ENCODE data around the gene SLC15A2.

Gene SLC15A2

DNA sequence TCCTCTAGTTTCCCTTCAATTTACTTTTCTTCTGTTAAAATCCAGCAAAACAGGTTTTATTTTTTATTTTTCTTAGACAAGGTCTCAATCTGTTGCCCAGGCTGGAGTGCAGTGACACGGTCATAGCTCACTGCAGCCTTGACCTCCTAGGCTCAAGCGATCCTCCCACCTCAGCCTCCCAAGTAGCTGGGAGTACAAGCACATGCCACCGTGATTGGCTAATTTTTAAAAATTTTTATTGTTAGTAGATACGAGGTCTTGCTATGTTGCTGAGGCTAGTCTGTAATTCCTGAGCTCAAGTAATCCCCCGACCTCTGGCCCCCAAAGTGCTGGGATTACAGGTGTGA, 86.2 kb downstream of the SLC15A2 start:
- H3K4me3 Mint-ChIP-seq = no peak overlapping the region
- H3K27ac Mint-ChIP-seq = no peak overlapping the region
- CTCF ChIA-PET = interaction anchor here (1.0 kb wide), 1 partner anchor 15 kb away, joined by 3 read pairs; no protein-coding TSS in a partner anchor
- peaks cover 14% of the 10 kb centered on the region for H3K27me3 Mint-ChIP-seq
- DNase-seq = no peak
- peaks cover 17% of the 10 kb centered on the region for H3K9me3 Mint-ChIP-seq
- peaks cover 8% of the 10 kb centered on the region for H3K4me1 Mint-ChIP-seq
- peaks cover 9% of the 10 kb centered on the region for H3K36me3 Mint-ChIP-seq

DNA sequence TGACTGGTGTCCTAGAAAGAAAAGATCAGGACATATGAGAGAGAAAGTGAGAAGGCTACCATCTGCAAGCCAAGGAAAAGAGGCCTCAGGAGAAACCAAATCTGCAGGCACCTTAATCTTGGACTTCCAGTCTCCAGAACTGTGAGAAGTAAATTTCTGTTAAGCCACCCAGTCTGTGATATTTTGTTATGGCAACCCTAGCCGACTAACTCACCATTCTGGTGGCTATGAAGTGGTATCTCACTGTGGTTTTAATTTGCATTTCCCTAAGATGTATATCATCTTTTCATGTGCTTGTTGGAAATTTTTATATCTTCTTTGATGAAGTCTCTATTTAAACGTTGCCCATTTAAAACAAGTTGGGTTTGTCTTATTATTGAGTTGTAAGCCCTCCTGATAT, 87.3 kb downstream of the SLC15A2 start:
- Mint-ChIP-seq H3K9me3 (peaks cover 17% of the 10 kb centered on the region), H3K27me3 (peaks cover 19% of the 10 kb centered on the region), H3K4me1 (peaks cover 8% of the 10 kb centered on the region), H3K36me3 (peaks cover 9% of the 10 kb centered on the region), H3K4me3 (no peak overlapping the region), H3K27ac (no peak overlapping the region)
- DNase-seq = no peak
- CTCF ChIA-PET = no interaction called here

DNA sequence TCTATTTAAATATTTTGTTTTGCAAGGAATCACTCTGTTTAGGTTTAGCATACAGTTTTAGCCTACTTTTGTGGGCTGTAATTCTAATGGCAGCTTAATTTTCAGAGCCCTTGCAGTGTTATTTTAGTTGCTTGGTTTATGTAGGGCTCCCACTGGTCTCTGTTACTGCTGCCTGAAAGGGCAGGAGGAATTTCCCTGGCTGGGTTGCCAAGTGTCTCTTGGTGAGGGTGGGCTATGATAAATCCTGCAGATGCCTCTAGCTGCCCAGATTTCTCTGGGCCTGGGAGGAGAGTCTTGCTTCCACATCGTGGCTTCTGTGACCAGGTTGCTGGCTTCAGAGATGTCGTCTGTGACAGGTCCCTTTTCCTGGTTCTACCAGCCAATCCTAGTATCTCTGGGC, 91.6 kb downstream of the SLC15A2 start:
- H3K27me3 Mint-ChIP-seq = peaks cover 16% of the 10 kb centered on the region
- peaks cover 13% of the 10 kb centered on the region for H3K9me3 Mint-ChIP-seq
- peaks cover 9% of the 10 kb centered on the region for H3K36me3 Mint-ChIP-seq
- no peak overlapping the region for H3K4me3 Mint-ChIP-seq
- H3K27ac Mint-ChIP-seq = no peak overlapping the region
- peaks cover 3% of the 10 kb centered on the region for H3K4me1 Mint-ChIP-seq
- CTCF ChIA-PET = no interaction called here
- DNase-seq = no peak

DNA sequence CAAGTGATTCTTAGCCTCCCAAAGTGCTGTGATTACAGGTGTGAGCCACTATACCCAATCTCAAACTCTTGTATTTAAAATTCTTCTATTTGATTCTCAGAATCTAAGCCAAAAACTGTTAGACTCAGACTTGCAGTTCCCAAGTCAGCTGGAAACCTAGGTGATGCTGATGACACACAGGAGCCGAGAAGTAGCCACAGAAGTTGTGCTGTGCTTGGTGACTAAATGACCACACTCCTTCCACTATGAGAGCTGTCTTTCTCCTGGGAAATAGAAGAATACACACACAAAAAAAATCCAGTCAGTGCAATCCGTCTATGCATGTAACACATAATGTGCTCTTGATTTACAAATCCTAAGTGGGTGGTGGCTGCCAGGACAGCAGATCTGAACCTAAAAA, 93.9 kb downstream of the SLC15A2 start:
- Mint-ChIP-seq H3K4me1 (peaks cover 3% of the 10 kb centered on the region), H3K27ac (no peak overlapping the region), H3K27me3 (peaks cover 12% of the 10 kb centered on the region), H3K9me3 (peaks cover 13% of the 10 kb centered on the region), H3K4me3 (no peak overlapping the region), H3K36me3 (peaks cover 5% of the 10 kb centered on the region)
- DNase-seq = no peak
- CTCF ChIA-PET = no interaction called here

DNA sequence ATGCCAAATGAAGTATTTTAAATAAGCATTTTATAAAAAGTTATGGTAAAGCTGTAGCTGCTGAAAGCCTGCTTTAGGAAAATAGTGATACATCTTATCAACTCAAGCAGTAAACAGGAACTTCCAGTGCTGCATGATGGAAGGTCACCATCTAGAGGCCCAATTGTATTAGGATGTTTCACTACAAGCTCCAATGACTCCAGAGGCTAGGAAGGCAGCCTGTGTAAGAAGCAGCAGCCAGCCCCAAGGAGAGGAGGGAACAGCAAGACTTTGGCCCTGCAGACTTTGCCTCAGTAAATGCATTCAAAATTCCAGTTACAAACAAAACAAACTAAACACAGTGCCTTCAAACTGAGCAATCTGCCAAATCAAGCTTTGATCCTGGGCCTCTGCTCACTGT, 95.7 kb downstream of the SLC15A2 start:
- Mint-ChIP-seq H3K4me1 (peaks cover 3% of the 10 kb centered on the region), H3K9me3 (no peaks in the 10 kb centered on the region), H3K27ac (no peak overlapping the region), H3K27me3 (peaks cover 12% of the 10 kb centered on the region), H3K4me3 (no peak overlapping the region), H3K36me3 (no peaks in the 10 kb centered on the region)
- DNase-seq = no peak
- CTCF ChIA-PET = interaction anchor here (0.6 to 1.7 kb wide), 3 partner anchors 103 to 443 kb away, joined by 3 to 4 read pairs (median 3); no protein-coding TSS in a partner anchor

DNA sequence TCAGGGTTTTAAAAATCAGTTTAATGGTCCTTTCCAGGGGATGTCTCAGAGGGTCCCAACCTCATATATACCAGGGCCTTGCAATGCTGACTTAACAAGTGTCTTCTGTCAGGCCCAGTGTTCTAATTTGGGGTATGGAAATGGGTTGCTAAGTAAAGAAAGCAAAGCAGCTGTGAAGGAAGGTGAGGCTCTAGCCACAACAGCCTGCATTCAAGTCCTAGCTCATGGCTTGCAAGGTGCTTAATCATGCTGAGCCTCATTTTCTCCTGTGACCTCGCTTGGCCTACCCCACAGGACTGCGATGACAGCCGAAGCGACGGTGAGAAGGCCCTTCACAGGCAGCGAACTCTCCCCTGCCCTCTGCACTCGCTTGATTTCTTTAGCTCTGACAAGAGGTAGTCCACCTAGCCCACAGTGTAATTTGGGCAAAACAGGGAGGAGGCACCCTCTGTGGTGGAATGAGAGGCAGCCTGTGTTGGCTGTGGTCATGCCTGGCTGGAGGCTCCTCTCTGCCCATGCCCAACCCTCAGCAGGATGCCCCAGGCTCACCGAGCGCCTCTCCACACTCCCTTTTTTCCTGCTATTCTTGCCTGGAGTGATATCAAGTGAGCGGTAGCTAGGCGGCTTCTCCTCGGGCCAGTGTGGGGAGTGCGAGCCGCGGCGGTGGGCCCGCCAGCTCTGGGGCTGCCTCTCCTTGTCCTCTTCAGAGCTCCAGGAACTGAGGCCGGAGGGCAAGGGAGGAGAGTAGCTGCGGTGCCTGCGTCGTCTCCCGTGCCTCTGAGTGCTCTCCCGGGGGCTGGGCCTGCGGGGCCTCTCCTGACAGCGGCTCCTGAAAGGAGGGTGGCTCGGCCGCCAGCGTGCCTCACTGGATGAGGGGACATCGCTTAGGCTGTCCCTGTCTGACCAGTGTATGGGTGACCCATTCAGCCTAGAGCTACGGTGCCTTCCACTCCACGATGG, 98.7 kb downstream of the SLC15A2 start:
- H3K4me1 Mint-ChIP-seq = peaks cover 16% of the 10 kb centered on the region
- H3K27me3 Mint-ChIP-seq = peaks cover 6% of the 10 kb centered on the region
- H3K36me3 Mint-ChIP-seq = no peaks in the 10 kb centered on the region
- CTCF ChIA-PET = interaction anchor here (0.5 kb wide), 1 partner anchor 435 kb away, joined by 3 read pairs; no protein-coding TSS in a partner anchor
- H3K27ac Mint-ChIP-seq = no peak overlapping the region
- H3K9me3 Mint-ChIP-seq = no peaks in the 10 kb centered on the region
- DNase-seq = no peak
- H3K4me3 Mint-ChIP-seq = no peak overlapping the region

All from activated naive CD4-positive, alpha-beta T cell treated with anti-CD3 and anti-CD28 coated beads, Interleukin-2, amount 10 ng/mL, durations not matched to agents 7 days and 5 days (primary cell).